HAP-1 (cell line): ENCODE results near the gene BCDIN3D.

Source experiments
- DNase-seq, 2 experiments: peaks; one replicate each; pipeline ENCODE4 v3.0.0-alpha.2; 2016 to 2020; ENCODE audit warnings: low spot score in 2 of 2
- H3K27me3 ChIP-seq: fragments of 250-450 bp; sonication (Bioruptor Pico); 2 replicates; pipeline ENCODE4 v1.5.1; 2020; ENCODE audit warnings: low read depth, mild to moderate bottlenecking, moderate library complexity
- H3K36me3 ChIP-seq: fragments of 250-450 bp; sonication (Bioruptor Pico); replicated peaks from 2 replicates; pipeline ENCODE4 v1.5.1; 2020; ENCODE audit warnings: mild to moderate bottlenecking
- H3K4me1 ChIP-seq: fragments of 250-450 bp; sonication (Bioruptor Pico); 2 replicates; pipeline ENCODE4 v1.5.1; 2020; ENCODE audit warnings: mild to moderate bottlenecking
- H3K4me3 ChIP-seq: fragments of 250-450 bp; sonication (Bioruptor Pico); 2 replicates; pipeline ENCODE4 v1.5.1; 2020; ENCODE audit warnings: mild to moderate bottlenecking, moderate library complexity
- H3K9me3 ChIP-seq: fragments of 250-450 bp; sonication (Bioruptor Pico); 2 replicates; pipeline ENCODE4 v1.5.1; 2020; ENCODE audit warnings: mild to moderate bottlenecking, moderate library complexity
- in situ Hi-C: fragments of 300-500 bp; cut with MboI; formaldehyde crosslinking; loops from 3 replicates; pipeline ENCODE4 v1.14.3; 2020; ENCODE audit warnings: low sequenced_read_pairs, inconsistent platforms, mixed read lengths

BCDIN3D gene

DNA sequence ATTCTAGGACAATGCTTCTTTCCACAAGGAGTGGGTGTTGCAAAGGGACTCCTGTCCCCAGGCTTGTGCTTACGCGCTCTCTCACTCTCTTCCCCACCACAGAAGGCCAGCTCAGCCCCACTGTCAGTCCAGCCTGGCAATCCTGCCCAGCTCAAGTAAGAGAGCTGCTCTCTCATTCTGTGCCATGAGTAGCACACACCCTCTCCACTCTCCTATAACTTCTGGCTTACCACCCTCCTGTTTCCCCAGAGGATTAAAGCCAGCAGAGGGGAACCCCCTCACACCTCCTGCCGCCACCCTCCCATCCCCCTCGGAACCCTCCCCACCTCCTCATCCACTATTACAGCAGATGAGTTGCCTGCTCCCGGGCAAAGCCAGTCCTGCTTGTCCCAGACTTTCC is 31.8 kb downstream of the BCDIN3D start:
- H3K36me3 ChIP-seq, result no peaks in the 10 kb centered on the region
- H3K4me1 ChIP-seq, result no peaks in the 10 kb centered on the region
- H3K27me3 ChIP-seq, result no peaks in the 10 kb centered on the region
- H3K4me3 ChIP-seq, result no peak overlapping the region
- no peak for DNase-seq
- no peaks in the 10 kb centered on the region for H3K9me3 ChIP-seq
- in situ Hi-C loops, result no loop called here

DNA sequence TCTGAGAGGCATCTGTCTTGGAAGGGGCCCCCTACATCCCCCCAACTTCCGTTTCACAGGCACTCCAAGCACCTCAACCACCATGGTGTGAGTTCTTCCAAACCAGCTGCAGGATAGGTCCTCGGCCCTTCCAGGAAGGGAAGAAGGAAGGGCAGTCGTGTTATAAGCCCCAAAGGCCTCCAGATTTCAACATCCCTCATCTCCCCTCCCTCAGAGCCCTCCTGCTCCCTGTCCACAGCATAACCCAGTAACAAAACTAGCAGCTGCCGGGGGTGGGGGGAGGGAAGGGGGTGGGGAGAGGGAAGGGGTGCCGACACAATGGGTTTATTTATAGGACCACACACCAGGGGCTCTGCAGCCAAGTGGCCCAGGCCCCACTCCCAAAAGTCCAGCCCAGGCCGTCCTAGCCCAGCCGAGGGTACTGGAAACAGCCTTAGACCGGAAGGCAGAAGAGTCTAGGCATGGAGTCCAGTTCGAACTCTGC is 33.0 kb downstream of the BCDIN3D start:
- H3K9me3 ChIP-seq, result no peaks in the 10 kb centered on the region
- in situ Hi-C loops, result no loop called here
- no peaks in the 10 kb centered on the region for H3K27me3 ChIP-seq
- H3K4me3 ChIP-seq, result no peak overlapping the region
- no peaks in the 10 kb centered on the region for H3K36me3 ChIP-seq
- DNase-seq, result no peak
- no peaks in the 10 kb centered on the region for H3K4me1 ChIP-seq

DNA sequence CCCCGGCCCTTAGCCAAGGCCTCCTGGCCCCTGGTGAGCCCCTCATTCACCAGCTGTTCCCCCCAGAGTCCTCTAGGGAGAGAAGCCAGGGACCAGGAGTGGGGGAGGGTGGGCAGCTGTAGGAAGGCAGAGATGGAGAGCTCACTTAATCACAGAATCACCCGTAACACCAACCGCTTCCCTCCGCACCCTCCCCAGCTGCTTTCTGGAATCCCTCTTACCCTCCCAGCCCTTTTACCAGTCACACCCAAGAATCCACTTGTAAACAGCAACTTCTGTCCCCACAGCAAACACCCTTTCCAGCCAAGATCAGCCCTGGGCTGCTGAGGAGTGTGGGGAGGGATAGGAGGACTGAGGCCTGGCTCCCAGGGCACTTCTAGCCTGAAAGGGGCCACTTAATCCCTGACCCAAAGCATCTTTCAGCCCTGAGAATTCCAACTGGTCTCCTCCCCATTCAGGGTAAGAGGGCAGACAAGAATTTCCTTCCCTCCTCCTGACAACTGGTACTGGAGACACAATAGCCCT is 33.5 kb downstream of the BCDIN3D start:
- in situ Hi-C loops, result no loop called here
- no peak for DNase-seq

DNA sequence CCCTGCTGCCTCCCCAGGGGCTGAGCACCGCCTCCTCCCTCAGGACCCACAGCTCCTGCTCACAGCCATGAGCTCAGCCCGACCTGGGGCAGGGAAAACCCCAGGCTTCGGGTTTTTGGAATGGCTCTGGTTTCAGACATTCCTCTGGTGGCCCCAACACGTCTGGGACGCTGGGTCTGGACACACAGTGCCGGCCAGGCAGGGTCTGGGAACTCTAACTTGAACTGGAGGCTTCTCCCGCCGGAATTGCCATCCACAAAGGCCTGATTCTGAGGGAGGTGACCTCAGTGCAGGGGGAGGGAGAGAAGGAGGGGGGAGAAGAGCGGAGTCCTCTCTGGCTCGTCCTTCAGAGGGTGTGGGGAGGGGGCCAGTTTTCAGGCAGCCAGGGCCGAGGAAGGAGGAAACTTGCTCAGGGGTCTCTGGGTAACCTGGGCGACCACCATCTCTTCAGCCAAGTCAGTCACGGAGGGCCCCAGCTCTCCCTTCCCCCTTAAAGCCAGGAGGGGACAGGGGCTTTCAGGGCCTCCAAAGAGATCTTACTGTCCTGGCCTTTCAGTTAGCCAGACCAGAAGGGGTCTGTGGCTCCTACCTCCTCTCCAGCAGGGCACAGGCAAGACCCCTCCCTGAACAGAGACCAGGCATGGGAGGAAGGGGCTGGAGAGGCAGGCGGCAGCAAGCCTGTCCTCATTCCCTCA is 34.1 kb downstream of the BCDIN3D start:
- no peaks in the 10 kb centered on the region for H3K4me1 ChIP-seq

More for the DNA sequence above, 33.5 kb downstream of the BCDIN3D start:
- H3K4me3 ChIP-seq, result no peak overlapping the region
- H3K4me1 ChIP-seq, result no peaks in the 10 kb centered on the region
- H3K9me3 ChIP-seq, result no peaks in the 10 kb centered on the region
- H3K36me3 ChIP-seq, result no peaks in the 10 kb centered on the region
- no peaks in the 10 kb centered on the region for H3K27me3 ChIP-seq

DNA sequence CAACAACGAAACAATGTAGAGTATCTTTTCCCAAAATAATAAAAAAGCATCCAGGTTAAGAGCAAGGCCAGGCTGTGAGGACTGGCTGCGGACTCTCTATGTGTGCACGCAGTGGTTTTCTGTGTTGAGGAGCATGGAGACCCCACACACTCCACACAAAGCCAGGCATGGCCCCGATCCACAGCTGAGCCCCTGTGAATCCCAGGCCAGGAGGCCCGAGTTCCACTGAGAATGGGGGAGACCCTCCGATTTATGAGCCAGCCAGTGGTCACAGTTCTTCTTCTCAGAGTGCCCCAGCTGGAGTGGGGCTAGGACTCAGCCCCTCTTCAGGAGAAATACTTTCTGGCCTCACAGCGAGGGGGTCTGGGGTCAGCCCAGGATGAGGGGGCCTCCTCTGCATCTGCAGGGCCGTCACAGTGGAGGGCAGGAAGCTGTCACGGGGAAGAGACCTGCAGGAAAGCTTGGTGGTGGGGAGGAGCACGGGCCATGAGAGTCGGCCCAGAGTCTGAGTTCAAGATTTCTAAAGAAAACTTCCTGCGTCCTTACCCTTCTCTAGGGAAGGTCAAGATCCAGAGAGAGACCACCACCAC is 34.8 kb downstream of the BCDIN3D start:
- H3K4me3 ChIP-seq, result no peak overlapping the region
- in situ Hi-C loops, result no loop called here
- no peak for DNase-seq
- no peaks in the 10 kb centered on the region for H3K9me3 ChIP-seq
- H3K36me3 ChIP-seq, result no peaks in the 10 kb centered on the region; the same call in 1 of the 2 replicates
- H3K27me3 ChIP-seq, result no peaks in the 10 kb centered on the region
- H3K4me1 ChIP-seq, result no peaks in the 10 kb centered on the region

More for the DNA sequence above, 34.1 kb downstream of the BCDIN3D start:
- H3K4me3 ChIP-seq, result no peak overlapping the region
- H3K9me3 ChIP-seq, result no peaks in the 10 kb centered on the region
- no peak for DNase-seq
- H3K27me3 ChIP-seq, result no peaks in the 10 kb centered on the region
- in situ Hi-C loops, result no loop called here
- no peaks in the 10 kb centered on the region for H3K36me3 ChIP-seq

DNA sequence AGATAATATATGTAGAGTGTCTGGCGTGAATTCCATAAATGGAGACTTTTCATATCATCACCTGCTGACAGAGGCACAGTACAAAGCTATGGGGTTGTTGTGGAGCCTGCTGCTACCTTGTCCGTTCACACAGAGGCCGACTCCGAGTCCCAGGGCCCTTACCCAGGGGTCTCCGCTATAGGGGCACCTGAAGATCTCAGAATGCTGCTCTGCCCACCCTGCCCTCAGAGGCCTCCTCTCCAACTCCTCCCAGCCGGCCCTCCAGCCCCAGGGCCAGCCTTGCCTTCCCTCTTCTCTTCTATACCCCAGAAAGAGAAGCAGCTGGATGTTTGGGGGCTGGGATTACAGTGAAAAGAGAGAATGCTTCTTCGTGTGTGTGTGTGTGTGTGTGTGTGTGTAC is 36.0 kb downstream of the BCDIN3D start:
- no peak overlapping the region for H3K4me3 ChIP-seq
- no peaks in the 10 kb centered on the region for H3K9me3 ChIP-seq
- no peaks in the 10 kb centered on the region for H3K4me1 ChIP-seq
- in situ Hi-C loops, result no loop called here
- no peaks in the 10 kb centered on the region for H3K27me3 ChIP-seq
- no peak for DNase-seq
- H3K36me3 ChIP-seq, result no peaks in the 10 kb centered on the region; the same call in 1 of the 2 replicates

DNA sequence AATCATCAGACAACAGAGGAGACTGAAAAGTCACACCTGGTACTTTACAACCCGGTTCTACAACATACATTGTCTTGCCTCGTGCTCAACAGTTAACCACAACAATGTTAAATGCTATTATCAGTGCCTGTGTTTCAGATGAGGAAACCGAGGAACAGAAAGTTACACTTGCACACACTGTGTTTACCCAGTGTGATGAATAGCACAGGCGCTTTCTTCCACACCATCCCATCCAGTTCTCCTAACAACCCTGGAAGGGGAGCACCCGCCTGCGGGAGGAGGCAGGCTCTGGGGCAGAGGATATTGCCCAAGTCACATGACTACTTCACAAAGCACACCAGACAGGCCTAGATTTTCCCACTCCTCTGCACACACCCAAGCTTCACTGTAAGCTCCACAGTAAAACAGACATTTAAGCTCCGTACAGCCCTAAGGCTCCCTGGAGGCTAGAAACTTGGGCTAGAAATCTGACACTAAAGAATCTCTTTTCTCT is 36.5 kb downstream of the BCDIN3D start:
- in situ Hi-C loops, result no loop called here
- Histone ChIP-seq H3K9me3 (no peaks in the 10 kb centered on the region), H3K4me3 (no peak overlapping the region), H3K4me1 (no peaks in the 10 kb centered on the region), H3K27me3 (no peaks in the 10 kb centered on the region), H3K36me3 (no peaks in the 10 kb centered on the region; the same call in 1 of the 2 replicates)
- DNase-seq, result no peak

DNA sequence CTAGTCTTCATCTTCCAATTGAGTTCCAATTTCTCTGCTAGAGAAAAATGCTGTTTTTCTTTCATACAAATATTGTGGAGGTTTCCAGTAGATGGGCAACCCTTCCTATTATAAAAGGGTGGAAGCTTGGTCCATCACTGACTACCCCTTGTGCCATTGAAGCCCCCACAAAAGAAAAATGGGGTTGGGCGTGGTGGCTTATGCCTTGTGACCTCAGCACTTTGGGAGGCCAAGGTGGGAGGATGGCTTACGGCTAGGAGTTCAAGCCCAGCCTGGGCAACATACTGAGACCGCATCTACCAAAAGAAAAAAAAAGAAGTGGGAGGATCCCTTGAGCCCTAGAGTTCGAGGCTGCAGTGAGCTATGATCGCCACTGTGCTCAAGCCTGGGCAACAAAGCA is 37.5 kb downstream of the BCDIN3D start:
- H3K27me3 ChIP-seq, result no peaks in the 10 kb centered on the region
- H3K9me3 ChIP-seq, result no peaks in the 10 kb centered on the region
- no peak for DNase-seq
- no peaks in the 10 kb centered on the region for H3K4me1 ChIP-seq
- in situ Hi-C loops, result no loop called here
- H3K4me3 ChIP-seq, result no peak overlapping the region
- no peaks in the 10 kb centered on the region; the same call in none of the 2 replicates for H3K36me3 ChIP-seq

DNA sequence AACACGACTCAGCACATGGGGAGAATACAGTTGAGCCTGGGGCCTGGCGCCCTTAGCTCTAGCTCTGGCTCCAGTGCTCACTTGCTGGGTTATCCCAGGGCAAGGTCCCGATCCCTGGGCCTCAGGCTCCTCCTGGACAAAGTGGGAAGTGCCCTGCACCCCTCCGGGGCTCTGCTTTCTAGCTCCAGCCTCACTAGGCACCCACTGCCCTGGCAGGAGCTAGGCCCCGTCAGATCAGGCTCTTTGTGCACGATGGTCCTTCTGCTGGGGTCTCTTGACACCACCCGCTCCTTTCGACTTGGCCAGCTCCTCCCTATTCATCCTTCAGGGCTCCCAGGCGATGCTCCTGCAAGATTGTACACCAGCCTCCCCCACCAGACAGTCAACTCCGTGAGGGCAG is 38.1 kb downstream of the BCDIN3D start:
- Histone ChIP-seq H3K36me3 (peaks cover 2% of the 10 kb centered on the region), H3K27me3 (no peaks in the 10 kb centered on the region), H3K4me3 (no peak overlapping the region), H3K4me1 (no peaks in the 10 kb centered on the region), H3K9me3 (no peaks in the 10 kb centered on the region)
- DNase-seq, result no peak
- in situ Hi-C loops, result no loop called here

DNA sequence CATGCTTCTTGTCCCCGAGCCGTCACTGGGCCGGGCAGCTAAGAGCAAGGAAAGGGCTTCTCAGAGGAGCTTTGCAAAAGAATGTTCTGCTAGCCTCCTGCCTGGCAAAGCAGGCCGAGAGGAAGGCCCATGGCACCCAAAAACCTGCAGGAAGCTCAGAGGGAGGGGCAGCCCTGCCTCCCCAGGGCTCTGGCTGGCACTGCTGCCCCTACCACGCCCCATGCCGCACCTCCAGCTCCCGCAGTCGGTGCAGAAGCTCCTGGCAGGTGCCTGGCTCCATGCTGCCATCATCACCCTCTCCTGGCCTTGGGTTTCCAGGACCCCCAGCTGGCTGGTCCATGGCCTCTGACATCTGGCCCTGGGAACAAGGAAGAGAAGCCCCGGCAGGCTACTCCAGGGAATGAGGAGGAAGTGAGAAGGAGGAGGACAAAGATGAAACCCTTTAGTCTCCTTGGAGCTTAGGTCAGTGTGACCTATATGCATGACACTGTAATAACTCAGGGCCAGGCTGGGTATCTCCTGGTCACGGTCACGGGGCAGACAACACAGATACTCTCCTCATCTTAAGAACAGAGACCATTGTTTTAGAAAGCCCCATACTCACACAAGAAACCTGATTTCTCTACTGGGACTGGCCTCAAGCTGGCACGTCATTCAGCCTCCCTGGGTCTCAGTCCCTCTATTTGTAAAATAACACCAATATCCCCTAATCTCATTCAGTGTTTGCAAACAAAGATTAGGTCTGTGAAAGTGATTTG is 39.0 kb downstream of the BCDIN3D start:
- no peak for DNase-seq
- in situ Hi-C loops, result no loop called here
- H3K36me3 ChIP-seq, result peaks cover 2% of the 10 kb centered on the region

DNA sequence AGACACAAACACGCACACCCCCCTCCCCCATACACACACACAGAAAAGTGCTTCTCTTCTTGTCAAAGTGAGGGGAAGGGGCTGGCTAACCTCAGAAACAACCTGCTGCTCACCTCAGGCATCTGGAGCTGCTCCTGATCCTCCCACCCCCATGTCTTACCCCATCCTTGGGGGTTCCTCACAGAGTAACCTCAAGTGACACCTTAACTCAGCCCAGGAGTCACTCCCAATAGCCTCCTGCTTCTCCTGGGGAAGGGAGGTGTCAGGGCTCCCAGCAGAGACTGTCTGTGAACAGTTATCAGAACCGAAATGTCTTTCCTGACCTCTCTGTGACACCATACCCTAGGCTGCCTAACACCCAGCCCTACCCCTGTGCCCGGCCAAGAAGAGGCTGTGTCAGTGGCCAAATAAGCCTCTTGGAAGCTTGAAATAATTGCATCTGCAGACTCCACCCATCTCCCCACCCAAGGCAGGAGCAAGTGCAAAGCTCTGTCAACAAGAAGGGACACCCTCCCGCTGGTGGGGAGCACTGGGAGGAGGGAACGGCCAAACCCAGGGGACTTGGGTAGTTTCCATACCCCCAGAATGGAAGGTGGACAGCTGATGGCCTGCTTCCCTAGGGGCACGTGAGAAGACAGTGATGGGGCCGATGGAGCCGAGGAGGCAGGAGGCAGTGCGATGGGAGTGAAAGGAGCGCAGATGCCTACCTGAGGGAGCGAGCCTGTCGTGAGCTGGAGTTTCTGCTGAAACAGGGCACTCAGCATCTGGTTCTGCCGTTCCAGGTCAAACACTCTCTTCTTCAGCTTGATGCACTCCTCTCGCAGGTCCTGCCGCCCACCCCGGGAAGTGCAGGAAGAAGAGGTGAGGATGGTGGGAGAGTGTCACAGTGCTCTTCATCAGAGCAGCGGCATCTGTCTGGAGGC is 41.5 kb downstream of the BCDIN3D start:
- Histone ChIP-seq H3K9me3 (no peaks in the 10 kb centered on the region), H3K4me1 (no peaks in the 10 kb centered on the region), H3K4me3 (no peak overlapping the region), H3K36me3 (peaks cover 2% of the 10 kb centered on the region), H3K27me3 (no peaks in the 10 kb centered on the region)
- DNase-seq, result no peak
- in situ Hi-C loops, result no loop called here

More for the DNA sequence above, 39.0 kb downstream of the BCDIN3D start:
- Histone ChIP-seq H3K9me3 (no peaks in the 10 kb centered on the region), H3K27me3 (no peaks in the 10 kb centered on the region), H3K4me1 (no peaks in the 10 kb centered on the region), H3K4me3 (no peak overlapping the region)

DNA sequence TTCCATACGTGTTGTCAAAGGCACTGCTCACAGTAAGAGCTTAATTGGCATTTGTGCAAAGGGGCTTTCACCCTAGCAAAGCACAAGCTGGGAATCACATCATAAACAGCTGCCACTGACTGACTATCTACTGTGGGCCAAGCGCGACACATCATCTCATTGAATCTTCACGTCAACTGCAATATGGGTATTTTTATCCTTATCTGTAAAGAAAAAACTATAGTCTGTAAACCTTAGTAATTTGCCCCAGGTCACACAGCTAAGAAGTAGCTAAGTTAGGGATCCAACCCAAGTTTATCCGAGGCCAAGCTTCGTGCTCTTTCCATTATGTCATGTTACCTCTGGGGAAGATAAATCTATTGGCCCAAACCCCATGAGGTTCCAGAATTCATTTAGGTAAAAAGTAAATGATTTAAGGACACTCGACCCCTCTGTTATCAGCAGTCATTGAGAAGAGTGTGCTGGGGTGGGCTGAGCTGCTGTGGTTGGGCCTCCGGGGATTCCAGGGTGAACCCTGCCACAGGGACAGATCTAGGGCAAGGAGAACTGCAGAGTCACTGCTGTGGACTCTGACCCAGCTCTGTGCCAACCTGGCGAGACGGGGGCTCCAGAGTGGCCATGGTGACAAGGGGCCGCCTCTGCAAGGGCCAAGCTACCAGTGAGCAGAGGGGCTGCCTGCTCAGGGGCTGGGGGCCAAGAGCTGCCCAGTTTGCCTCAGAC is 42.3 kb downstream of the BCDIN3D start:
- DNase-seq, result no peak
- no peaks in the 10 kb centered on the region for H3K9me3 ChIP-seq
- no peaks in the 10 kb centered on the region for H3K27me3 ChIP-seq
- in situ Hi-C loops, result no loop called here
- H3K4me1 ChIP-seq, result no peaks in the 10 kb centered on the region
- H3K4me3 ChIP-seq, result no peak overlapping the region
- H3K36me3 ChIP-seq, result peaks cover 2% of the 10 kb centered on the region
